Renal cortical epithelial cell (primary cell): ENCODE measurements around the gene USP10. TPM values are rescaled to one million over a fixed set of nuclear protein-coding genes. Genes with fewer than 3 reads are reported as not detected.

Experiments
- DNase-seq: peaks from one replicate; pipeline ENCODE4 v3.0.0-alpha.2; 2011; ENCODE audit warnings: low read depth
- total RNA-seq: library from RNA; depleted of rRNA; stranded (reverse); fragments of >200 nt; gene quantifications from 2 replicates; pipeline ENCODE4 v1.2.3, GENCODE V29; 2014

USP10 gene
- total RNA-seq, 1 donor from 2014 or later = 86.7 TPM

- no peak for DNase-seq
These were observed 103.3 kb downstream of the USP10 start for GRCh38 chr16:84803146-84803545.

GRCh38 chr16:84804326-84804725 is 104.5 kb downstream of the USP10 start:
- DNase-seq = no peak

GRCh38 chr16:84806256-84806889 is 106.6 kb downstream of the USP10 start:
- DNase-seq = no peak

- no peak for DNase-seq
These were observed 107.1 kb downstream of the USP10 start for GRCh38 chr16:84806890-84807258.

GRCh38 chr16:84807776-84808175 is 108.0 kb downstream of the USP10 start:
- no peak for DNase-seq

- DNase-seq = no peak
These were observed 109.0 kb downstream of the USP10 start for GRCh38 chr16:84808826-84809225.

GRCh38 chr16:84810518-84811273 is 110.9 kb downstream of the USP10 start:
- no peak for DNase-seq

- no peak for DNase-seq
These were observed 111.7 kb downstream of the USP10 start for GRCh38 chr16:84811529-84811928.

- no peak for DNase-seq
These were observed 113.5 kb downstream of the USP10 start for GRCh38 chr16:84813141-84813934.

GRCh38 chr16:84815462-84815861 is 115.7 kb downstream of the USP10 start:
- DNase-seq = no peak

GRCh38 chr16:84816023-84816422 is 116.2 kb downstream of the USP10 start:
- no peak for DNase-seq

- DNase-seq = no peak
These were observed 116.7 kb downstream of the USP10 start for GRCh38 chr16:84816485-84816884.

GRCh38 chr16:84817206-84817605 is 117.4 kb downstream of the USP10 start:
- DNase-seq = no peak

GRCh38 chr16:84817613-84818012 is 117.8 kb downstream of the USP10 start:
- DNase-seq = no peak

GRCh38 chr16:84818133-84818532 is 118.3 kb downstream of the USP10 start:
- DNase-seq = no peak

GRCh38 chr16:84818989-84819643 is 119.3 kb downstream of the USP10 start:
- DNase-seq = no peak

GRCh38 chr16:84819644-84820304 is 120.0 kb downstream of the USP10 start, which contains the start of gene CRISPLD2:
Gene CRISPLD2 (plus strand): TSS chr16:84819985. CDS start chr16:84838496, 18,511 bp downstream.
- DNase-seq = peak; percentile 67

GRCh38 chr16:84820305-84820684 is 120.5 kb downstream of the USP10 start:
- DNase-seq = no peak

- DNase-seq = no peak
These were observed 121.0 kb downstream of the USP10 start for GRCh38 chr16:84820771-84821170.

GRCh38 chr16:84821179-84821578 is 121.4 kb downstream of the USP10 start:
- no peak for DNase-seq
